Left ventricle myocardium inferior (tissue), 1 donor: ENCODE measurements around the gene TTL. TPM values are rescaled to one million over a fixed set of nuclear protein-coding genes. Genes with fewer than 3 reads are reported as not detected.

Source experiments
- DNase-seq: peaks from one replicate; pipeline ENCODE4 v3.0.0-alpha.2; 2020
- H3K27ac ChIP-seq: fragments of 200-600 bp; replicated peaks from 2 replicates; pipeline ENCODE4 v1.8.0; 2021
- H3K27me3 ChIP-seq: fragments of 200-600 bp; 2 replicates; pipeline ENCODE4 v1.8.0; 2021; ENCODE audit warnings: low read depth
- H3K36me3 ChIP-seq: fragments of 200-600 bp; 2 replicates; pipeline ENCODE4 v1.8.0; 2021
- H3K4me1 ChIP-seq: fragments of 200-600 bp; 2 replicates; pipeline ENCODE4 v1.8.0; 2021
- H3K4me3 ChIP-seq: fragments of 200-600 bp; 2 replicates; pipeline ENCODE4 v1.8.0; 2021; ENCODE audit warnings: mild to moderate bottlenecking, moderate library complexity
- H3K9me3 ChIP-seq: fragments of 200-600 bp; replicated peaks from 2 replicates; pipeline ENCODE4 v1.8.0; 2021
- CTCF ChIP-seq: fragments of 200-600 bp; IDR thresholded peaks from 2 replicates; pipeline ENCODE4 v1.8.0; 2021; ENCODE audit warnings: antibody characterized with exemption, mild to moderate bottlenecking, borderline replicate concordance
- intact Hi-C: fragments of 100-400 bp; cut with micrococcal nuclease; formaldehyde crosslinking; loops from one replicate; pipeline ENCODE4 v1.11.0; 2022
- total RNA-seq: library from RNA; stranded (reverse); fragmentation: NEBNext Ultra II Directional; extraction: Animal tissue kit (Norgen Biotek cat#: 25700); gene quantifications from one replicate; pipeline ENCODE4 v1.2.1, GENCODE V29; 2021
- donor health status: DM: no; HTN: yes; CAD: no; lungs with severe emphysema.

TTL gene
- total RNA-seq, 1 donor from 2014 or later, result 47.1 TPM

- intact Hi-C loops, result no loop called here
- TF ChIP-seq CTCF, result no peak
- Histone ChIP-seq H3K4me3 (no peak overlapping the region), H3K36me3 (peaks cover 17% of the 10 kb centered on the region), H3K27me3 (no peaks in the 10 kb centered on the region), H3K4me1 (peaks cover 23% of the 10 kb centered on the region), H3K9me3 (no peaks in the 10 kb centered on the region), H3K27ac (no peak overlapping the region)
- DNase-seq, result no peak
Measured at GRCh38 chr2:112580084-112580483, 98.1 kb downstream of the TTL start.

- no peaks in the 10 kb centered on the region for H3K27me3 ChIP-seq
- H3K9me3 ChIP-seq, result no peaks in the 10 kb centered on the region
- peak; percentile 72 for TF ChIP-seq CTCF
- intact Hi-C loops, result no loop called here
- H3K4me3 ChIP-seq, result no peak overlapping the region
- peaks cover 12% of the 10 kb centered on the region for H3K36me3 ChIP-seq
- peaks cover 31% of the 10 kb centered on the region for H3K4me1 ChIP-seq
- no peak overlapping the region for H3K27ac ChIP-seq
- DNase-seq, result no peak
Measured at GRCh38 chr2:112582314-112582746, 100.4 kb downstream of the TTL start.

GRCh38 chr2:112583497-112584133, 101.7 kb downstream of the TTL start:
- intact Hi-C loops, result no loop called here
- no peak for TF ChIP-seq CTCF
- H3K36me3 ChIP-seq, result peaks cover 22% of the 10 kb centered on the region

GRCh38 chr2:112584134-112584890, 102.4 kb downstream of the TTL start, which contains the start of gene CHCHD5:
Gene CHCHD5 (plus strand): TSS chr2:112584609. CDS start chr2:112584648, 39 bp downstream.
- intact Hi-C loops, result no loop called here

More at GRCh38 chr2:112583497-112584133, 101.7 kb downstream of the TTL start:
- Histone ChIP-seq H3K27me3 (no peaks in the 10 kb centered on the region), H3K9me3 (no peaks in the 10 kb centered on the region), H3K4me3 (peak overlapping the region; percentile 76), H3K4me1 (peaks cover 37% of the 10 kb centered on the region), H3K27ac (peak overlapping the region; percentile 96)
- no peak for DNase-seq

GRCh38 chr2:112584891-112585250, 102.9 kb downstream of the TTL start:
- no peak for DNase-seq
- Histone ChIP-seq H3K4me3 (peak overlapping the region; percentile 76), H3K36me3 (peaks cover 22% of the 10 kb centered on the region), H3K27me3 (no peaks in the 10 kb centered on the region), H3K9me3 (no peaks in the 10 kb centered on the region), H3K4me1 (peaks cover 42% of the 10 kb centered on the region), H3K27ac (peak overlapping the region; percentile 96)
- no peak for TF ChIP-seq CTCF
- intact Hi-C loops, result no loop called here

More at GRCh38 chr2:112584134-112584890, 102.4 kb downstream of the TTL start, which contains the start of gene CHCHD5:
- peaks cover 22% of the 10 kb centered on the region for H3K36me3 ChIP-seq
- peaks cover 42% of the 10 kb centered on the region for H3K4me1 ChIP-seq
- DNase-seq, result peak; percentile 94
- H3K9me3 ChIP-seq, result no peaks in the 10 kb centered on the region
- H3K27me3 ChIP-seq, result no peaks in the 10 kb centered on the region
- TF ChIP-seq CTCF, result peak; percentile 42
- peak within 1 kb of the TSS; percentile 76 for H3K4me3 ChIP-seq
- H3K27ac ChIP-seq, result peak within 1 kb of the TSS; percentile 96
